H1 (cell line): Measurements from ENCODE around the gene SPOCD1. TPM values are rescaled to one million over a fixed set of nuclear protein-coding genes. Genes with fewer than 3 reads are reported as not detected.

Experiments used
- BRCA1 ChIP-seq: IDR thresholded peaks from 2 replicates; pipeline ENCODE4 v1.6.1; 2012; ENCODE audit warnings: low read depth, low read length, improper control_type of control experiment
- CEBPB ChIP-seq: IDR thresholded peaks from 2 replicates; pipeline ENCODE4 v1.6.1; 2012; ENCODE audit warnings: low read depth, low read length
- KDM4A ChIP-seq: IDR thresholded peaks from one replicate; pipeline ENCODE4 v1.7.1; 2012; ENCODE audit warnings: low read depth, mild to moderate bottlenecking, moderate library complexity, low read length, inconsistent platforms; ENCODE audit not compliant: severe bottlenecking
- SIRT6 ChIP-seq: IDR thresholded peaks from one replicate; pipeline ENCODE4 v1.7.1; 2012; ENCODE audit warnings: low read length, inconsistent platforms
- SUZ12 ChIP-seq: fragments of 200-600 bp; sonication (generic); IDR thresholded peaks from 2 replicates; pipeline ENCODE4 v1.6.1; 2012; ENCODE audit warnings: mild to moderate bottlenecking, inconsistent platforms, low read length, moderate library complexity, mixed read lengths
- TBP ChIP-seq: IDR thresholded peaks from 2 replicates; pipeline ENCODE4 v1.6.1; 2011; ENCODE audit warnings: low read depth, low read length, improper control_type of control experiment
- polyA plus RNA-seq, 7 experiments: library from polyadenylated mRNA; depleted of rRNA in 3 of 7; stranded (reverse) in 5 of 7; unstranded in 2 of 7; fragments of >200 nt in 5 of 7; fragments of 200-250 nt in 2 of 7; gene quantifications; 1 replicate in 5 of 7; 2 replicates in 1 of 7; 4 replicates in 1 of 7; pipeline versions ENCODE4 v1.2.1 to v1.2.3, GENCODE V29; 2011 to 2013; ENCODE audit warnings: missing spikeins in 2 of 7, mixed read lengths in 2 of 7
- total RNA-seq: library from RNA; stranded (reverse); fragmentation: NEBNext Ultra II Directional; extraction: Animal tissue kit (Norgen Biotek cat#: 25700); gene quantifications from 2 replicates; pipeline ENCODE4 v1.2.1, GENCODE V29; 2021

The SPOCD1 gene
- total and polyA plus RNA-seq, 2 of the 8 experiments (the other 6 are each of a cell fraction or from before 2014, with no cell fraction given): 1.8 to 2.9 TPM

DNA sequence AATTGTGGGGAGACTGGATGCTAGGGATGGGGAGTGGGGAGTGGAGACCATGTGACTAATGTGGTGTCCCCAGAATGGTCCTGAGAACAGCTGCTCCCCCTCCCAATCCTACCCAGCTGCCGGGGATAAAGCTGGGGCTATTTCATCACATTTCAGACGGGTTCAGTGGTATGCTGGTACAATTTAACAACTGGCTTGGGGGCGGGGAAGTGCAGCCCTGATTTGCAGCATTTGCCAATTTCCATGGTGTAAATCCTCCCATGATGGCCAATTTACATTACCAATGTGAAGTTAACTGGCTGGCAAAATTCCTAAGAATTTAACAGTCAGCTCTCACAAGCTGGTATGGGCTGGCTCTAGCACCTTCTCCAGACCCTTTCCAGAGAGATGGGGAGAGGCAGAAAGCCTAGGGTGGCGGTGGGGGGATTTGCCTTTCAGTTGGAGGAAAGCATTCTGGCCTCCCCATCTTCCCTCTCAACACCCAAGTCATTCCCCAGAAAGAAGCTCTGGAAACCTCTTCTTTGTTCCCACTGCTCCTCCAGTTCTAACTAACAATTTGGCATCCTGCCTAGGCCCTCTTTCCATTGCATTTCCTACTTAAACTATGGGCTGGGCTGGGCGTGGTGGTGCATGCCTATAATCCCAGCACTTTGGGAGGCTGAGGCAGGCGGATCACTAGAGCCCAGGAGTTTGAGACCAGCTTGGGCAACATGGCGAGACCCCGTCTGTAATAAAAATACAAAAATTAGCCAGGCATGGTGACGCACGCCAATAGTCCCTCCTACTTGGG is 40.4 kb downstream of the SPOCD1 start (continued):
- TF ChIP-seq SIRT6 (no peak), TBP (no peak), CEBPB (no peak), BRCA1 (no peak), SUZ12 (no peak), KDM4A (no peak)
